HL-60 (cell line): ENCODE measurements around the gene LY9.

Experiments used
- GABPA ChIP-seq: IDR thresholded peaks from 2 replicates; pipeline ENCODE4 v1.6.1; 2012; ENCODE audit warnings: low read depth
- POLR2AphosphoS5 ChIP-seq: IDR thresholded peaks from 2 replicates; pipeline ENCODE4 v1.6.1; 2012; ENCODE audit warnings: low read depth
- TF ChIP-seq, protein P1 (sequence below): IDR thresholded peaks from one replicate; pipeline ENCODE4 v1.5.1; 2011; ENCODE audit warnings: low read length, control low read depth, inconsistent platforms; ENCODE audit not compliant: insufficient read depth

DNA sequence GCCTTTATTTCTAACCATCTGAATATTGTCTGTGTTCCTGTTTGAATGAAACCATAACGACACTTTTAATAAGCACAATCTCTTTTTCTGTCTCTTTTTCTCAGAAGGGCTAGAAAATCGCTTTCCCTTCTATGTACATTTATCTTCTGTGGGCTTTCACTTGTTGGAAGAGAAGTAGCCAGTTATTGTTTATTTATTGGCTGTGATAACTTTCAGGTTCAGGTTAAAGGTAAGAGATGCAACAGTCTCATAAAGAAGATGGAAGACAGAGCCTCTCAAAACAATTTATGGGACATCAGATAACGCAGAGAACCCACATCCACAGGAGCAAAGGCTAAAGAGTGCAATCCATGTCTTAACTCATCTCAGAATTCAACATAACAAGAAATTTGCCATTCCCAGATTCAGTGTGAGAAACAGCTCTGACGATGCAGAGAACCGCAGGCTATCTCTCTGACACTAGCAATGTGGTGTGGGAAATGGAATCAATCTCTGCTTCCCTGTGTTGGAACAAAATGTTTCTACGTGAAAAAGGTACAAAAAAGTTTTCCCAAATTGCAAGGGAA is 70.8 kb downstream of the LY9 start:
- TF ChIP-seq GABPA (no peak), POLR2AphosphoS5 (no peak)
- TF ChIP-seq, protein P1, sequence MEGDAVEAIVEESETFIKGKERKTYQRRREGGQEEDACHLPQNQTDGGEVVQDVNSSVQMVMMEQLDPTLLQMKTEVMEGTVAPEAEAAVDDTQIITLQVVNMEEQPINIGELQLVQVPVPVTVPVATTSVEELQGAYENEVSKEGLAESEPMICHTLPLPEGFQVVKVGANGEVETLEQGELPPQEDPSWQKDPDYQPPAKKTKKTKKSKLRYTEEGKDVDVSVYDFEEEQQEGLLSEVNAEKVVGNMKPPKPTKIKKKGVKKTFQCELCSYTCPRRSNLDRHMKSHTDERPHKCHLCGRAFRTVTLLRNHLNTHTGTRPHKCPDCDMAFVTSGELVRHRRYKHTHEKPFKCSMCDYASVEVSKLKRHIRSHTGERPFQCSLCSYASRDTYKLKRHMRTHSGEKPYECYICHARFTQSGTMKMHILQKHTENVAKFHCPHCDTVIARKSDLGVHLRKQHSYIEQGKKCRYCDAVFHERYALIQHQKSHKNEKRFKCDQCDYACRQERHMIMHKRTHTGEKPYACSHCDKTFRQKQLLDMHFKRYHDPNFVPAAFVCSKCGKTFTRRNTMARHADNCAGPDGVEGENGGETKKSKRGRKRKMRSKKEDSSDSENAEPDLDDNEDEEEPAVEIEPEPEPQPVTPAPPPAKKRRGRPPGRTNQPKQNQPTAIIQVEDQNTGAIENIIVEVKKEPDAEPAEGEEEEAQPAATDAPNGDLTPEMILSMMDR: no peak
